ENCODE results near the gene NCF4.
A peak's percentile ranks its signal among the peaks of the same experiment; 100 is the strongest.

NCF4 gene

GRCh38 chr22:36846271-36846670 lies 14.5 kb upstream of the NCF4 start:
- in situ Hi-C loops (cut with MboI; ENCODE audit: low pct_unique_long_range_greater_than_20kb, low sequenced_read_pairs, unreplicated experiment) = no loop called here
- no peak for DNase-seq (ENCODE audit: low spot score)
- TF ChIP-seq CTCF (IDR thresholded peaks at IDR 0.05; ENCODE audit: extremely low read depth, insufficient read depth, missing control alignments) = no peak

GRCh38 chr22:36846949-36847348 lies 13.9 kb upstream of the NCF4 start:
- no peak for DNase-seq (ENCODE audit: low spot score)
- in situ Hi-C loops (cut with MboI; ENCODE audit: low pct_unique_long_range_greater_than_20kb, low sequenced_read_pairs, unreplicated experiment) = no loop called here
- TF ChIP-seq CTCF (IDR thresholded peaks at IDR 0.05; ENCODE audit: extremely low read depth, insufficient read depth, missing control alignments) = no peak

GRCh38 chr22:36850056-36850455 lies 10.8 kb upstream of the NCF4 start:
- in situ Hi-C loops (cut with MboI; ENCODE audit: low pct_unique_long_range_greater_than_20kb, low sequenced_read_pairs, unreplicated experiment) = no loop called here
- DNase-seq (ENCODE audit: low spot score) = no peak
- TF ChIP-seq CTCF (IDR thresholded peaks at IDR 0.05; ENCODE audit: extremely low read depth, insufficient read depth, missing control alignments) = no peak

- TF ChIP-seq CTCF (IDR thresholded peaks at IDR 0.05; ENCODE audit: extremely low read depth, insufficient read depth, missing control alignments) = no peak
- DNase-seq (ENCODE audit: low spot score) = no peak
- in situ Hi-C loops (cut with MboI; ENCODE audit: low pct_unique_long_range_greater_than_20kb, low sequenced_read_pairs, unreplicated experiment) = no loop called here
Measured at GRCh38 chr22:36850682-36851081, 10.1 kb upstream of the NCF4 start.

- in situ Hi-C loops (cut with MboI; ENCODE audit: low pct_unique_long_range_greater_than_20kb, low sequenced_read_pairs, unreplicated experiment) = no loop called here
- no peak for TF ChIP-seq CTCF (IDR thresholded peaks at IDR 0.05; ENCODE audit: extremely low read depth, insufficient read depth, missing control alignments)
- no peak for DNase-seq (ENCODE audit: low spot score)
Measured at GRCh38 chr22:36852056-36852973, 8.5 kb upstream of the NCF4 start.

- peak; percentile 80 for DNase-seq (ENCODE audit: low spot score)
- peak; percentile 84 for TF ChIP-seq CTCF (IDR thresholded peaks at IDR 0.05; ENCODE audit: extremely low read depth, insufficient read depth, missing control alignments)
- in situ Hi-C loops (cut with MboI; ENCODE audit: low pct_unique_long_range_greater_than_20kb, low sequenced_read_pairs, unreplicated experiment) = no loop called here
Measured at GRCh38 chr22:36853407-36854099, 7.3 kb upstream of the NCF4 start.

Data from GM13977 (cell line).